CD1c-positive myeloid dendritic cell (primary cell): ENCODE measurements around the gene SLC46A2.

Source experiments
- DNase-seq: peaks from one replicate; pipeline ENCODE4 v3.0.0-alpha.2; 2016; ENCODE audit errors: extremely low spot score

SLC46A2 gene

DNA sequence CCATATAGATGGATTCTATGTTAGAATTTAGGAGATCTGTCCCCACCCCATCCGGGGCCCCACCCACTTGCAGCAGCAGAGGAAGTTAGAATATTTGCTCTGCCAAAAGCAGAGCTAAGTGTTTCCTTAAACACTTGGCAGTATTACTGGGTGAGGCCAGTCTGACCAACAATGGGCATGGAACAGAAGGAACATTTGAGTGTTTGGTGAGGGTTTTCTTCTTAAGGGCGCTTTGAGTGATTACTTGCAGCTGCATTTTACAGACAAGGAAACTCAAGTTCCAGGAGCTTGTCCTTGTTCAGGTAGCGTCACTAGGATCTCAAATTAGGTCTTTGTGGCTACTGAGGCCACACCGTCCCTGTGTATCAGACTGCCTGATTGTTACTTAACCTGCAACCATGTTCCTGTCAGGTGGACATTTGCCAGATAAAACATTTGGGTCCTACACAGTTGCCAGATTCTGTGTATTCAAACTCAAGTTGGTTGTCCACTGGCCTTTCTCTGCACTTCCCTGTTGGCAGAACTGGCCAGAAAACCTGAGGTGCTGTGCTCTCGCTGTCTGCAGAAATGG lies 59.3 kb downstream of the SLC46A2 start:
- DNase-seq: peak; percentile 62
